Stimulated activated naive CD4-positive, alpha-beta T cell (primary cell): ENCODE results near the gene HS3ST6.
"Not testable (repeated sequence)": the region's sequence is repeated elsewhere in the genome, so short reads cannot be mapped to it uniquely, and the experiment has no call there.

Experiments used
- DNase-seq, 6 experiments: peaks; one replicate each; lab custom pipeline; 2025; lab: John Stamatoyannopoulos, UW

Gene HS3ST6

DNA sequence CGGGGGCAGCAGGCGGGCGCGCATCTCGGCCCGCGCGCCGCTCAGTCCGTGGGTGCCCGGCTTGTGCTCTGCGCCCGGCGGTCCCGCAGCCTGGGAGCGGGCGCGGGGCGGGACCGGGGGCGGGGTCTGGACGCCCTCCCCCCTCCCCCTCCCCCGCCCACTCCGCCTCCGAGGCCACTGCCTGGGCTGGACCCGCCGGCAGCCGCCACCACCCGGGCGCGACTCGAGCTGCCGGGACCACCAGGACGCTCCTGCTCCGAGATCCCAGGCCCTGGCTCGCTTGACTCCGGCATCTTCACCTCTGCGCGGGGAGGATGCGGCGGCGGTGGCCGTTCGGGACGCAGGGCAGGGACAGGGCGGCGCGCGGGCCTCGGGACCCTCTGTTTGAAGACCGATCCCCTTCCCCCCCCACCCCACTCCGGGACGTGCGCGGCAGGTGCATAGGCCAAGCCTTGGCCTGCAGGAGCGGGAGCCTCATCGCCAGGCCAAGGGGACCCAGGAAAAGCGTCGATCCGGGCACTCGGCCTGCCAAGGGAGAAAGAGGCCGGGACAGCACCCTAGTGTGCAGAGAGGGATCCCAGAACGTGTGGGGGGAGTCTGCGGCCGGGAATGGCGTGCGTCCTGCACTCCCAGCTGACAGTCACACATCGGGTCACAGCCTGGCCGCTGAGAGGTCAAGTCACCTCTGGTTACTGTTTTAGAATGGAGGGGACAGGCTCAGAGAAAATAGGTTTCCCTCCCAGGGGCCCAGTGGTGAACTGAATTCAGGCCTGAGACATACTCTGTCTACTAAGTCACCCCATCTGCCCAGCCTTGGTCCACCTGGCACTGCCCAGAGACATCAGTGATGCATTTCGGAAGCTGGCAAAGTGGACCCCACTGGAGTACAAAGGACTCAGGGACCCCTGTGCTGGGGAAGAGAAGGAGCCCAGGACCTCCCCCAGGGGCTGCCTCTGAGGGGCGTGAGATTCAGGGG lies at the start of gene HS3ST6:
Gene HS3ST6 (minus strand): TSS at position 65 of the 976 bp plus-strand sequence. CDS start 92 bp downstream, outside the sequence.
- no peak for DNase-seq

DNA sequence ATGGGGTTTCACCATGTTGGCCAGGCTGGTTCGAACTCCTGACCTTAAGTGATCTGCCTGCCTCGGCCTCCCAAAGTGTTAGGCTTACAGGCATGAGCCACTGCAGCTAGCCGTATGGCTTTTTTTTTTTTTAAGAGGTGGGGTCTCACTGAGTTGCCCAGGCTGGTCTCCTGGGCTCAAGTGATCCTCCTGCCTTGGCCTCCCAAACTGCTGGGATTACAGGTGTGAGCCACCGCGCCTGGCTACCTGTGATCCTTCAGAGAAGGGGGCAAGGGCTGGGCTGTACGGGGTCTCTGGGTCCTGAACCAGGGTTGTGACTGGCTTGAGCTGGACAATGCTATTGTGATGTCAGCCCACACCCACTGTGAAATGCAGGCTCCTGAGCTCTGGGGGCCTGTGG lies 48.2 kb upstream of the HS3ST6 start, which contains the start of gene RNF151:
Gene RNF151 (plus strand): TSS at position 397 of the 400 bp plus-strand sequence. CDS start 26 bp downstream, outside the sequence.
- no peak for DNase-seq

DNA sequence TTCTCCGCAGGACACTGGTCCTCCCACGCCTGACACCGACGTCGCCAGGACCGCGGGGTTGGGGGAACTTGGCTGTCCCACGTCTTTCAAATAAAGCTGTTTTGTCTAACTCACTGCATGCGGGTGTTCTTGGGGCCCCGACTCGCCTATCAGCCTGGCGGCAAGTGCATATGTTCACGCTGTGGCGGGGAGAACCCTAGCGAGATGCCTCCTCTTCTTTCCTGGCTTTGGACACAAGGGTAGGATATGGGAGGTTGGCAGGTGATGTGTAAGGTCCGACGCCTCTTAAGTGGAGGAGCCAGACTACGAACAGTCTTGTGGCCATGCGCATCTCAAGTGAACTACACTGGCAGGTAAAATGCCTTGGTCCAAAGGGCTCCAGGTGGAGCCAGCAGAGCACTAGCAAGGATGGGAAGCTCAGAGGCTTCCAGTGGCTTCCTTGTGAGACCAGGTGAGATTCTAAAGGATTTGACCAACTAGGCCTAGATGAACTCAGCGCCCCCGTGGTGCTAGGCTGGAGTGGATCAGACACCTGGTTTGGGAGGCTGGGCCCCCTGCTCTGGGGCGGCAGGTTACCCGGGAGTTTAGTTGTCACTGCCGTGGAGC lies 47.3 kb upstream of the HS3ST6 start:
- DNase-seq, result no peak

DNA sequence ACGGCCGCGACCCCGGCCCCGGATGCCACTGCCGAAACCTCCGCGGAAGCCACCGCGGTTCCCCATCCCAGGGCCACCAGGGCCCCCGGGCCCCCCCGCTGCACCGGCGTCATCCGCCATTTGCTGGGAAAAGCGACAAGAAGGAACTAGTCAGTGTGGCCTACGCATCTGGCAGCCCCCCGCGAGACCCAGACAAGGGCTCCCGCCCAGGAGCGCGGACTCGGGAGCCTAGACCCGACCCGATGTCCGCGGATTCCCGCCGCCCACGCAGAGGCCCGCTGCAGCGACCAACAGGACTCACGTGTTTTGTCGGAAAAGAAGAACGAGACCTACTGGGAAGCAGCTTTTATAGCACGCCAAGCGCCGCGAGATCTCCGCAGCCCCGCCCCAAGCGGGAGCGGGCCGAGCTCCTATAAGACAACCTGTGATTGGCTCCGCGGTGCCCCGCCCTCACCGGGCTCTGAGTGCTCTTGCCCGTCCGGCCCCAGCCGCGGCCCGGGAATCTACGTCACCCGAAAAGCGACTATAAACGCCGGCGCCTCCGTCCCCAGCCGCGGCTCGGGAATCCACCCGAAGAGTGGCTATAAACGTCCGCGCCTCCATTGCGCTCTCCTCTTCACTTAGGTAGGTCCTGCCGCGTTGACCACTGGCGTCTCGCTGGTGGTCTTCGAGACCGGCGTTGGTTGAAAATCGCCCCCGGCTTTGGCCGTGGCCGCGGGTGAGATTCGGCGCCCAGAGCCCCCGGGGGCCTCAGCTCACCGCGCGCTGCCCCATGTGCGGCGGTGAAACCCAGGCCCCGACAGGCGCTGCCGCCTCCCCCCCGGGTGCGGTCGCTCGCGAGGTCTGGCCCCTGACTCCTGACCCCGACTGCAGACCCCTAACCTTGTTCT lies 46.5 kb upstream of the HS3ST6 start, which contains the start of gene RPS2:
Gene RPS2 (minus strand): TSS at position 321 of the 890 bp plus-strand sequence. CDS start 201 bp downstream, at position 120.
- DNase-seq, result peak; percentile 96 to 99 (median 98)

DNA sequence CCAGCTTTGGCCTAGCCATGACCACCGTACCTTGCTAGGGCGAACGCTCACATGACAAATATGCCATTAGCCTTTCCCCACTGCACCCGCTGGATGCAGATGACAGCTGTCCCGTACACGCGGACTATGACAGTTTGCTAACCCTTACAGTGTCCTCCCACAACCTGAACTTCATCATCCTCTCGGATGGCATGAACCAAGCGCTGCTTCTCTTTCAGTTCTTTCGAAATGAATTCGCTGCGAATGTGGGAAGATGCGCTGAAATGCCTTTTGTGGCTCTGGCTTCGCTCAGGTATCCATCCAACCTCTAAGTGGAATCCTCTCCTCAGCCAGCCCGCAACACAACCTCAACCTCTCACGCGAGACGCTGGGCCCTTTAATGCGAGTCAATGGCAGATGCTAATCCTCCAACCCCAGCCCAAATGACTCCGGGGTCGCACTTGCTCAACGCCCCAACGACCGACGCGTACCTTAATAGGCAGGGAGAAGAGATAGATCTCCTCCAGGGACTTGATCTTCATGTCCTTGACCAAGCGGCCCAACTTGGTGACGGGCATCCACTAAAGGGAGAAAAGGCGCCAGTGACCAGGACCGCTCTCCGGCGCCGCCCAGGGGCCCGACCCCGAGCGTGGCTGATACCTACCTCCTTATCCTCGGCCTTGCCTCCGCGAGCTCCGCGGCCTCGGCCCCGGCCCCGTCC lies 45.7 kb upstream of the HS3ST6 start:
- peak in 2 of 6 experiments; percentile 60 to 79 for DNase-seq

DNA sequence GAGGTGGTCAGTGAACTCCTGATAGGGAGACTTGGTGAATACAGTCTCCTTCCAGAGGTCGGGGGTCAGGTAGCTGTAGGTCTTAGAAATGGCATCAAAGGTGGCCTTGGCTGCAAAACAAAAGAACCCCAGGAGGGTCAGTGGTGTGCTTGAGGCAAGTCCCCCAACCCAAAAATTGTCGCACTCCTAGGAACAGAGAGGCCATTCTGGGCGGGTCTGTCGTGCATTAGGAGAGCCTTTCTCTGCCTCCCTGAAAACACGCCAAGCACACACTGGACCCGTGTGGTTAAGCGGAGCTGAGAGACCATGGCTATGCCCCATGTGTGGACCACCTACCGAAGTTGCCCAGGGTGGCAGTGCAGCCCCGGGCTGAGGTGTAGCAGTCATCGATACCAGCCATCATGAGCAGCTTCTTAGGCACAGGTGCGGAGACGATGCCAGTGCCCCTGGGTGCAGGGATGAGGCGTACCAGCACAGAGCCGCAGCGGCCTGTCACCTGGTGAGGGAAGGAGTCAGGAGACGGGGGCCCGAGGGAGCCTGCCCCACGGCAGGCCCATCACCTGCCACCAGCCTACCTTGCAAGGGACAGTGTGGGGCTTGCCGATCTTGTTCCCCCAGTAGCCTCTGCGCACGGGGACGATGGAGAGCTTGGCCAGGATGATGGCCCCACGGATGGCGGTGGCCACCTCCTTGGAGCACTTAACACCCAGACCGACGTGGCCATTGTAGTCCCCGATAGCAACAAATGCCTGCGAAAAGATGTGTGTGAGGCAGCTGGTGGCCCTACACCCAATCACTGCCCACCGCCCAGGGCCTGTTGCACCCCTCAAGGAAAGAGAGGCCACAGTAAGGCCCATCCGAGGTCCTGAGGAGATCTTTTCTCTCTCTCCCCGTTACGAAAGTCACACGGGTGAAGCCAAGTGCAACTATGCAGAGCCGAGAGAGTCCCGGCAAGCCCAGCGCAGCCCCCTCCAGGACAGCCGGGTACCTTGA lies 44.2 kb upstream of the HS3ST6 start:
- DNase-seq, result not testable (repeated sequence)

DNA sequence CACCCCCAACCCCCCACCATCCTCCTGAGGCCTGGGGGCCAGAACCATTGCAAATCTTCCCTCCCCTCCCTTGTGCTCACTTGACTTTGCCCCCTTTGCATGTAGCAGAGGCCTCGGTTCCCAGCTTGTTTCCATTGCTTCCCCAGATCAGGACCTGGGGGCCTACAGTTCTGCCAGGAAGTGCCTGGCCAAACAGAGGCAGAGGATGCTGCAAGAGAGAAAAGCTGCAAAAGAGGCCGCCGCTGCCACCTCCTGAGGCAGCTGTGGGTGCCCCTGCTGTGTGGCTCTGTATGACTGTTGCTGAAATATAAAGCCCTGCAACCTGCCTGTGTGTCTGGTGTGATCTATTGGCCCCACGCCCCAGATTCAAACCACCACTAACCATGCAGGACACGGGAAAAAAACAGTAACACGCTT lies 43.4 kb upstream of the HS3ST6 start:
- no peak for DNase-seq

DNA sequence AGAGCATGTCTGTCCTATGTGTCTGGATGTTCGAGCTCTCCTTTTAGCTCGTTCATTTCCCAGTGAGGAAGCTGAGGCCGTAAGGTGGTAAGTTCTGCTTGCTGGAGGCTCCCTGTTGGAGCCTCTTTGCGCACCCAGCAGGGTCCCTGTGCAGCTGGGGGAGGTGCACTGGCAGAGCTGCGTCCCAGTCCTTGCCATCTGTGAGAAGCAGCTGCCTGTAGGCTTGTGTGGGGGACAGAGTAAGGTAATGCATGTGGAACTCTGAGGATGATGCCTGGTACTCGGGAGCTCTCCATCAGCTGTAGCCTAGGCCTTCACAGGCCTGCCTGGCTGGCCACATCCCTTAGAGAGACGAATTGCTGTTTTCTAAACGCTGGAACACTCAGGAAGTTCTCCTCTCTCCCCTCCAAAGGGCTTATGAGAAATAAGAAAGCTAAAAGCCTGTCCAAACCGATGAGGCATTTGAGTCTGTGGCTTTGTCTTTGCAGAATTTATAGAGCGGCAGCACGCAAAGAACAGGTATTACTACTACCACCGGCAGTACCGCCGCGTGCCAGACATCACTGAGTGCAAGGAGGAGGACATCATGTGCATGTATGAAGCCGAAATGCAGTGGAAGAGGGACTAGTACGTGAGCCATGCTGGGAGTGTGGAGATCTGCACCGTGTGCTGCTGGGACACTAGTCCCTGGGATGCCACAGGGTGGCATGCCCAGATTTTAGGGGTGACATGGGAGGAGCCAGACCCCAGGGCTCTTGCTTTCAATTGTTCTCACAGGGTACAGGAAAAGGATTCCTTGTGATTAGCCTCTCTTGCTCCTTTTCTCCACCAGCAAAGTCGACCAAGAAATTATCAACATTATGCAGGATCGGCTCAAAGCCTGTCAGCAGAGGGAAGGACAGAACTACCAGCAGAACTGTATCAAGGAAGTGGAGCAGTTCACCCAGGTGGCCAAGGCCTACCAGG lies 42.7 kb upstream of the HS3ST6 start:
- peak in 1 of 6 experiments; percentile 52 for DNase-seq

DNA sequence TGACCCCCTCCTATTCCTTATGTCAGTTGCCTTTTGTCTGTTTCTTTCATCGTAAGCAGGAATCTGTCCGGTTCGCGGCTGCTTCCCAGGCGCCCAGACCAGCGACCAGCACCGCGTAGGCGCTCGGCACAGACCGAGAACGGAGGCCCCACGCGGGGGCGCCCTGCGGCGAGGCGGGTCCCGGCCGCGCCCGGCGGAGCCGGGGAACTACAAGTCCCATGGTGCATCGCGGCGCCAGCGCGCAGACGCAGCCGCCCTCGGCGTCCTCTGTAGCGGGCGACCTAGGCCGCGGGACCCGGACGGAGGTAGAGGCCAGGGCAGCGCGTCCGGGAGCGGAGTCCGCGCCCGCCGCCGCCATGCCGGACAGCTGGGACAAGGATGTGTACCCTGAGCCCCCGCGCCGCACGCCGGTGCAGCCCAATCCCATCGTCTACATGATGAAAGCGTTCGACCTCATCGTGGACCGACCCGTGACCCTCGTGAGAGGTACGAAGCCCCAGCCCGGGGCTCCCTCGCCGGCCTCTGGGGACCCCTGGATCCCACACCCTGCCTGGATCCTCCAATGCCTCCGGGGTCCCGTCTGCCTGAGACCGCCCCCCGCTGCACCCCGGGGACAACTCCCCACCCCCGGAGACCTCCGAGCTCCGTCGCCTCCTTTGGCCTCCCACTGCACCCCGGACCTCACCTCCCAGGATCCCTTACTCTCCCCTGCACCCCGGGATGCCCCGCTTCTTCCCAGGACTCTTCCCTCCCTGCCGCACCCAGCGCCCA lies 41.2 kb upstream of the HS3ST6 start, which contains the start of gene NDUFB10:
Gene NDUFB10 (plus strand): TSS at position 270 of the 771 bp plus-strand sequence. CDS start 87 bp downstream, at position 357.
- DNase-seq, result peak; percentile 71 to 91 (median 87)

DNA sequence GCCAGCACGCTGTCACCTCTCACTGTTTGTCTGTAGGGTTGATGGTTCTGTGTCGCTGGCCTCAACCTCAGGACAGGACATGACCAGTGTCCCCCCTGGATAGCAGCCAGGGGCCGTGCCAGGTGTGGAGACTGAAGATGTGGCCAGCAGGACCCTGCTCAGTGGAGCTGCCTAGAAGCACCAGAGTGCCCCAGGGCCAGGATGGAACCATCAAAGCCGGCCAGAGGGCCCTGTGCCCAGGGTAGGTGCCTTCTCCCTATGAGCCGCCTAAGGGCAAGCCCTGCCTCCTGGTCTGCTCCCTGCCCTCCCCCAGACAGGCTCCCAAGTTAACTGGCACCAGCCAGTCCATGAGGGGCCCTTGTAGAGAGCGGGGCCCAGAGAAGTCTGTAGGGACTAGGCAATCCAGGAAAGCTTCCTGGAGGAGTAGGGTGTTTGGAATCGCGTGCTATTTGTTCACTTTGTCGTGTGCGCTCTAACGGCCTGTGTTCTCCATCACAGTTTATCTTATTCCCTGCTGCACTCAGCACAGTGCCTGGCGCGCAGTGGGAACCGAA lies 40.6 kb upstream of the HS3ST6 start:
- DNase-seq, result no peak

DNA sequence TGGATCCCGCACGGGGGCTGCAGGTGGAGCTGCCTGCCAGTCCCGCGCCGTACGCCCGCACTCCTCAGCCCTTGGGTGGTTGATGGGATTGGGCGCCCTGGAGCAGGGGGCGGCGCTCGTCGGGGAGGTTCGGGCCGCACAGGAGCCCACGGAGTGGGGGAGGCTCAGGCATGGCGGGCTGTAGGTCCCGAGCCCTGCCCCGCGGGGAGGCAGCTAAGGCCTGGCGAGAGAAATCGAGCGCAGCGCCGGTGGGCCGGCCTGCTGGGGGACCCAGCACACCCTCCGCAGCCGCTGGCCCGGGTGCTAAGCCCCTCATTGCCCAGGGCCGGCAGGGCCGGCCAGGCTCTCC lies 39.9 kb upstream of the HS3ST6 start:
- DNase-seq, result not testable (repeated sequence)

DNA sequence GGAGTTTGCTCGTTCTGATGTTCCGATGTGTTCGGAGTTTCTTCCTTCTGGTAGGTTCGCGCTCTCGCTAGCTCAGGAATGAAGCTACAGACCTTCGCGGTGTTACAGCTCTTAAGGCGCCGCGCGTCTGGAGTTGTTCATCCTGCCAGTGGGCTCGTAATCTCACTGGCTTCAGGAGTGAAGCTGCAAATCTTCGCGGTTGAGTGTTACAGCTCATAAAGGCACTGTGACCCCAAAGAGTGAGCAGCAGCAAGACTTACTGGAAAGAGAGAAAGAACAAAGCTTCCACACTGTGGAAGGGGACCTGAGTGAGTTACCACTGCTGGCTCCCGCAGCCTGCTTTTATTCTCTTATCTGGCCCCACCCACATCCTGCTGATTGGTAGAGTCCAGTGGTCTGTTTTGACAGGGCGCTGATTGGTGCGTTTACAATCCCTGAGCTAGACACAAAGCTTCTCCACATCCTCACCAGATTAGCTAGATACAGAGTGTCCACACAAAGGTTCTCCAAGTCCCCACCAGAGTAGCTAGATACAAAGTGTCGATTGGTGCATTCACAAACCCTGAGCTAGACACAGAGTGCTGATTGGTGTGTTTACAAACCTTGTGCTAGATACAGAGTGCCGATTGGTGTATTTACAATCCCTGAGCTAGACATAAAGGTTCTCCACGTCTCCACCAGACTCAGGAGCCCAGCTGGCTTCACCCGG lies 39.4 kb upstream of the HS3ST6 start:
- not testable (repeated sequence) for DNase-seq

DNA sequence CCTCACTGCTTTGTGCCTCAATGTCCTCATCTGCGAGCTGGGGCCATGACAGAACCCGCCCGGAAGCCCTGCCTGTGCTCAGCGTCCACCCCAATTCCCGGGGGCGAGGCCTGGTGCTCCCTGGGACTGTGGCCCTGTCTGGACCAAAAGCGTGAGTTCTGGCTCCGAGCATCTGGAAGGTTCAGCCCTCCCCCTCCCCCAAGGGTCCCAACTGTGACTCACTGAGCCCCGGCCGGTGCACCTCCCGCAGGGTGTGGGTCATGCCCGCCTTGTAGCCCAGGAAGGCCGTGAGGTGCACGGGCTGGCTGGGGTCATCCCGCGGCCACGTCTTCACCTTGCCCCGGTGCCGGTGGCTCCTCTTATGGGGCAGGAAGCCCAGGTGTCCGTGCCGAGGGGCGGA lies 35.5 kb upstream of the HS3ST6 start:
- no peak for DNase-seq

DNA sequence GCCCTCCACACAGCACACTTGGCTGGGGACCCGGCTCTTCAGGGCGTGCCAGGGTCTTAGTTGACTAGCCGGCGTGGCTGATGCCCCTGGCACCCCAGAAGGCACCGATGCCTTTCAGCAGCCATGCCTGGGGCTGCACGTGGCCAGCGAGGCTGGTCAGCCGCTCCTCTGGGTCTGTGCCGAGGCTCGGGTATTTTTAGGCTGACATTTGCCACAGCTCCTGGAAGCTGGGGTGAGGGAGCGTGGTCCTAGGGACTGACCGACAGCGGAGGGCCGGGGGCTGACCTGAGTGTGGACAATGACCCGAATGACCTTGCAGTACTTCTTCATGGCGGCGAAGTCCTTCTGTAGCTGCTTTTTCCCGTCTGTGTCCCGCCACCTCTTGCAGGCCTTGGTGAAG lies 32.3 kb upstream of the HS3ST6 start:
- no peak for DNase-seq

DNA sequence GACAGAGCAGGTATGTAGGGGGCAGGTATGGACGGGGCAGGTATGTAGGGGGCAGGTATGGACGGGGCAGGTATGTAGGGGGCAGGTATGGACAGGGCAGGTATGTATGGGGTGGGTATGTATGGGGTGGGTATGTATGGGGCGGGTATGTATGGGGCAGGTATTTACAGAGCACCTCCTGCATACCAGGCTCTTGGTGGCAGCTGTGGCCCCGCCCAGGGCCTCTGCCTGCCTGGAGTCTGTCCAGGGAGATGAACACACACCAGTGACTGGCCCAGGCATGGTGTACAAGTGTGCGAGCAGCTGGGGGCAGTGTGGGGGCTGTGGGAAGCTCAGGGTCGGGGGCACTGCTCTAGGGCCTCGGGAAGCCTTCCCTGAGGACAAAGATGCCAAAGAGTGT lies 31.8 kb upstream of the HS3ST6 start:
- no peak for DNase-seq

DNA sequence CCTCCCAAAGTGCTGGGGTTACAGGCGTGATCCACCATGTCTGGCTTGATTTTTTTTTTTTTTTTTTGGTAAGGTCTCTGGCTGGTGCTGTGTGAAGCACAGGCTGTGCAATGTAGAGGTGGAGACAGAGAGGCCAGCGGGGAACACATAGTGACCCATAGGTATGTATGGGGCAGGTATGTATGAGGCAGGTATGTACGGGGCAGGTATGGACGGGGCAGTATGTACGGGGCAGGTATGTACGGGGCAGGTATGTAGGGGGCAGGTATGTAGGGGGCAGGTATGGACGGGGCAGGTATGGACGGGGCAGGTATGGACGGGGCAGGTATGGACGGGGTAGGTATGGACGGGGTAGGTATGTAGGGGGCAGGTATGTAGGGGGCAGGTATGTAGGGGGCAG lies 31.3 kb upstream of the HS3ST6 start:
- no peak for DNase-seq

DNA sequence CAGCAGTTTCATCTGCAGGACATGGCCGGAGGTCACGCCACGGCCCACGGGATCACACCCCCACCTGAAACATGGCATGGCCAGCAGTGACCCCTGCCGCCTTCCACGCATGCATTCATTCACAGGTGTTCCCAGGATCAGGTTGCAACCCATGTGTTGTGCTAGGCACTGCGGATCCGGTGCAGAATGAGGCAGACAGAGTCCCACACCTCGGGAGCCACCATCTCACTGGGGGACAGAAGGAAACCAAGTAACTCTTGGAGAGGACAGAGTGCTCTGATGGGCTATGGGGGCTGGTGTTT lies 29.1 kb upstream of the HS3ST6 start:
- DNase-seq, result no peak
